ENCODE data around the gene STK39.
"Not testable (repeated sequence)": the region's sequence is repeated elsewhere in the genome, so short reads cannot be mapped to it uniquely, and the experiment has no call there.

Gene STK39

GRCh38 chr2:168130346-168130745 is 117.0 kb downstream of the STK39 start:
- no peak for DNase-seq

- DNase-seq: no peak
Measured at GRCh38 chr2:168127371-168127770, 120.0 kb downstream of the STK39 start.

- DNase-seq: not testable (repeated sequence)
Measured at GRCh38 chr2:168122210-168122609, 125.2 kb downstream of the STK39 start.

GRCh38 chr2:168120730-168121129 is 126.7 kb downstream of the STK39 start:
- no peak for DNase-seq

- DNase-seq: no peak
Measured at GRCh38 chr2:168120310-168120709, 127.1 kb downstream of the STK39 start.

- DNase-seq: no peak
Measured at GRCh38 chr2:168119515-168120141, 127.8 kb downstream of the STK39 start.

GRCh38 chr2:168118733-168119514 is 128.5 kb downstream of the STK39 start:
- DNase-seq: no peak

GRCh38 chr2:168116448-168116847 is 130.9 kb downstream of the STK39 start:
- DNase-seq: no peak

- no peak for DNase-seq
Measured at GRCh38 chr2:168114619-168115018, 132.8 kb downstream of the STK39 start.

- no peak for DNase-seq
Measured at GRCh38 chr2:168114040-168114439, 133.4 kb downstream of the STK39 start.

GRCh38 chr2:168107322-168107721 is 140.1 kb downstream of the STK39 start:
- no peak for DNase-seq

- DNase-seq: no peak
Measured at GRCh38 chr2:168105127-168105683, 142.2 kb downstream of the STK39 start.

- no peak for DNase-seq
Measured at GRCh38 chr2:168097431-168097830, 150.0 kb downstream of the STK39 start.

GRCh38 chr2:168096158-168096557 is 151.2 kb downstream of the STK39 start:
- no peak for DNase-seq

GRCh38 chr2:168091986-168092385 is 155.4 kb downstream of the STK39 start:
- DNase-seq: no peak

- DNase-seq: no peak
Measured at GRCh38 chr2:168090366-168091135, 156.8 kb downstream of the STK39 start.

GRCh38 chr2:168089200-168089599 is 158.2 kb downstream of the STK39 start:
- DNase-seq: no peak

- no peak for DNase-seq
Measured at GRCh38 chr2:168087401-168087800, 160.0 kb downstream of the STK39 start.

- DNase-seq: no peak
Measured at GRCh38 chr2:168086851-168087250, 160.5 kb downstream of the STK39 start.

- DNase-seq: no peak
Measured at GRCh38 chr2:168085801-168086361, 161.5 kb downstream of the STK39 start.

- no peak for DNase-seq
Measured at GRCh38 chr2:168084288-168084687, 163.1 kb downstream of the STK39 start.

- not testable (repeated sequence) for DNase-seq
Measured at GRCh38 chr2:168081452-168081851, 165.9 kb downstream of the STK39 start.

GRCh38 chr2:168079236-168079635 is 168.2 kb downstream of the STK39 start:
- no peak for DNase-seq

Data from DMS 273 treated with DMSO at 0.1 percent for 48 hours (cell line).